Keratinocyte (primary cell): ENCODE results near the gene XIRP1.

Experiments used
- CTCF ChIP-seq, 3 experiments: IDR thresholded peaks in 1 of 3; conservative IDR thresholded peaks in 1 of 3; optimal IDR thresholded peaks in 1 of 3; 2 replicates in 2 of 3; 3 replicates in 1 of 3; pipeline versions ENCODE3 to v1.5.1; 2011; ENCODE audit warnings: low read length in 3 of 3, mild to moderate bottlenecking in 3 of 3, moderate library complexity in 2 of 3, control low read depth in 1 of 3, inconsistent platforms in 1 of 3; ENCODE audit not compliant: insufficient read depth in 2 of 3; ENCODE audit errors: extremely low read depth in 1 of 3
- EZH2 ChIP-seq: IDR thresholded peaks from one replicate; pipeline ENCODE4 v1.6.1; 2012; ENCODE audit warnings: inconsistent platforms, mild to moderate bottlenecking, low read length, moderate library complexity

- TF ChIP-seq CTCF (optimal IDR thresholded peaks at IDR 0.05 in 1 of 3, IDR thresholded peaks at IDR 0.05 in 1 of 3, conservative IDR thresholded peaks at IDR 0.05 in 1 of 3; ENCODE audit: extremely low read depth in 1 of 3, insufficient read depth in 2 of 3, low read length in 3 of 3) (no peak), EZH2 (no peak)
Observed at GRCh38 chr3:39186692-39187151, 5.7 kb downstream of the XIRP1 start.
